K562 treated with DMSO at 1 percent for 4 hours (cell line): ENCODE measurements around the gene EPS8L2. TPM values are rescaled to one million over a fixed set of nuclear protein-coding genes. Genes with fewer than 3 reads are reported as not detected.

Experiments
- total RNA-seq: library from RNA; unstranded; fragments of 300-600 nt; gene quantifications from 2 replicates; pipeline ENCODE4 v1.2.3, GENCODE V29; 2022; ENCODE audit not compliant: insufficient read depth

The EPS8L2 gene
- total RNA-seq = 6.0 and 9.8 TPM in 2 replicates

DNA sequence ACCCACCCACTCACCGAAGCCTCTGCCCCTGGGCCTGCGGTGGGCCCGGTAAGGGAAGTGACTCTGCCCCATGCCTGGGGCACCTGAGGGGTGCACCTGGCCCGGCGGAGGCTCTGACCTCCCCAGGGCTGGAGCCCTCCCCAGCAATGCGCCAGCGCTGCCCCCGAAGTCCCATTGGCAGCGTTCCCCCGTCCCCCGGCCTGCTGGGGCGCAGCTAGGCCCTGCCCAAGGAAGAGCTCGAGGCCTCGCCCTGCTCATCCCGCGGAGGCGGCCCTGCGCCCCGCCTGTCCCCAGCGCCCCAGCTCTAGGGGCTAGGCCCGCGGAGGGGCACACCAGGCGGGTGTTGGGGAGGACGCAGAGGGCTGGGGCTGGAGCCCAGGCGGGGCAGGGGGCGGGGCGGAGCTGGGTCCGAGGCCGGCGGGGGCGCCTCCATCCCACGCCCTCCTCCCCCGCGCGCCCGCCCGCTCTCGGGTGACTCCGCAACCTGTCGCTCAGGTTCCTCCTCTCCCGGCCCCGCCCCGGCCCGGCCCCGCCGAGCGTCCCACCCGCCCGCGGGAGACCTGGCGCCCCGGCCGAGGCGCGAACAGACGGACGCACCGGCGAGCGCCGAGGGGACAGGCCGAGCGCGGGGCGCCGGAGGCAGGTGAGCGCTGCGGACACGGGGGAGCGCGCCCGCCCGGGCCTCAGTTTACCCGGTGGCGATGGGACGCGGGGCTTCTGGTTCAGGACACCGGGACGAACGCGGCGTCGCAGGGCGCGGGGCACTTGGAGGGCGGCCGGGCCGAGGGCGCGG is at the start of gene EPS8L2:
Gene EPS8L2, plus strand, starts transcription at position 586 of the 793 bp plus-strand sequence. CDS start 3,177 bp downstream, outside the sequence.

DNA sequence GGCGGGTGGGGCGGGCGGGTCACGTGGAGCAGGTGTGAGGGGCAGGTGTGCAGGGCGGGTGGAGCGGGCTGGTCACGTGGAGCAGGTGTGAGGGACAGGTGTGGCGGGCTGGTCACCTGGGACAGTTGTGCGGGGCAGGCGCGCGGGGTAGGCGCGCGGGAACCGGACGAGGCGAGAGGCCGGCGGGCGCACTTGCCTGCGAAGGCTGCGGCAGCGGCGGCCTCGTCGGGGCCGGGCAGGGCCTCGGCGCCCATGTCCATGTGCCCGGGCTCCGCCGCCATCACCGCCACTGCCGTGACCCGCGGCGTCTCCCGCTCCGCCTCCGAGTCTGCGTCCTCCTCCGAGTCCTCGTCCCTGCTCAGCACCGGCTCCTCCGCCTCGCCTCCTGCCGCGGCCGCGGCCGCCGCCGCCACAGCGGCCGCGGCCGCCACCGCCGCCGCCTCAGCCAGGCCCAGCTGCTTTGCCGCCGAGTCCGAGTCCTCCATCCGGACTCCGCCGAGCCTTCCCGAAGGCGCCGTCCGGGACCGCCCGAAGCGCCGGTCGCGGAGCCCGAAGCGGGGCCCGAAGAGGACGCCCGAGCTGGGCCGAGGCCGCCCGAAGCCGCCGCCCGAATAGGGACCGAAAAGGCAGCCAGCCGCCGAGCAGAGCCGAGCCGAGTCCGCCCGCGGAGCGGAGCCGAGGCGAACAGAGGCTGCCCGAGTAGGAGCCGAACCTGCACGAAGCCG is 11.3 kb upstream of the EPS8L2 start, which contains the start of gene DEAF1:
Gene DEAF1, minus strand, starts transcription at position 660 of the 725 bp plus-strand sequence. Its CDS starts 175 bp downstream, at position 485.

DNA sequence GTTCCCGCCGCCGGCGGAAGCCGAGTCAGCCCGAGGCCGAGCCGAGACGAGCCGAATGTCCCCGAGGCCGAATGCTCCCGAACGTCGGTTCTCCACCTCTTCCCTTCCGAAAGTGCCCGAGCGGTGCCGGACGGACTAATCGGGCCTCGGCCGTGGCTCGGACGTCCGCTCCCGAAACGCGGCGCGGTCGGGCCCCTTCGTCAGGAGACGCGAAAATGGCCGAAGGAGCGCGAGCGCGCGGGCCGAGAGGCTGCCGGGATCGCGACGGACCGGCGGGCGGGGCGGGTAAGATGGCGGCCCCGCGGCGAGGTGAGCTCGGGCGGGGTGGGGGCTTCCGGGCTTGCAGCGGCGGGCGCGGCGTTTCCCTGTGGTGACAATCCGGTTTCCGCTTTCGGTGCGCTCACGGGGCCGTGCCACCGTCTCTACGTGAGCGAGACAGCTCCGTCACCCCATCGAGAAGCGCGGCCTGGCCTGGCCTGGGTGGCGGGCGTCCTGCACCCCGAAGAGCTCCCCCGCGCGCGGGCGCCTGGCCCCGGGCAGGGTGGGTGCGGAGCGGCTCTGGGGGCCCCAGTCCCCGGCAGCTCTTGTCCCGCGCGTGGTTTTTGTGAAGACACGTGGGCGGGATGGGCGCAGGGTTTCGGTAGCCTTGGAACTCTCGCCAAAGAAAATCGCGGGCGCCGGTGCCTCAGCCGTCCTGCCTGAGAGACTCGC is 10.3 kb upstream of the EPS8L2 start, which contains the start of gene TMEM80:
Gene TMEM80, plus strand, starts transcription at position 279 of the 711 bp plus-strand sequence. Its CDS starts 12 bp downstream, at position 291.

GRCh38 chr11:747158-748006 is 41.4 kb downstream of the EPS8L2 start, which contains the start of gene TALDO1:
TALDO1 (plus strand) TSS chr11:747464; CDS start chr11:747482, 18 bp downstream.

Other genes starting within 250 kb of the EPS8L2 start
- 227 and 244 TPM in 2 replicates for gene RNH1, start 199.0 kb upstream of the EPS8L2 start, total RNA-seq
- gene HRAS, start 170.7 kb upstream of the EPS8L2 start, total RNA-seq = 34.8 and 44.7 TPM in 2 replicates
- gene LRRC56, start 168.7 kb upstream of the EPS8L2 start, total RNA-seq = 2.4 and 3.2 TPM in 2 replicates
- 4.5 and 5.5 TPM in 2 replicates for gene LMNTD2, start 145.5 kb upstream of the EPS8L2 start, total RNA-seq
- gene RASSF7, start 145.3 kb upstream of the EPS8L2 start, total RNA-seq = 41.0 and 43.1 TPM in 2 replicates
- gene PHRF1, start 129.8 kb upstream of the EPS8L2 start, total RNA-seq = 11.7 and 15.2 TPM in 2 replicates
- 31.7 and 39.7 TPM in 2 replicates for gene IRF7, start 90.3 kb upstream of the EPS8L2 start, total RNA-seq
- not detected in 2 replicates for gene CDHR5, start 81.3 kb upstream of the EPS8L2 start, total RNA-seq
- gene SCT, start 79.0 kb upstream of the EPS8L2 start, total RNA-seq = not detected in 2 replicates
- gene DRD4, start 69.0 kb upstream of the EPS8L2 start, total RNA-seq = 1.4 TPM in 1 of 2 replicates, not detected in the other
- gene DEAF1, start 11.0 kb upstream of the EPS8L2 start, total RNA-seq = 59.9 TPM in 2 replicates
- 22.2 and 31.1 TPM in 2 replicates for gene TMEM80, start 10.4 kb upstream of the EPS8L2 start, total RNA-seq
- 697 and 710 TPM in 2 replicates for gene TALDO1, start 41.2 kb downstream of the EPS8L2 start, total RNA-seq
- 42.0 and 45.9 TPM in 2 replicates for gene GATD1, start 71.3 kb downstream of the EPS8L2 start, total RNA-seq
- 0.40 TPM in 1 of 2 replicates, not detected in the other for gene CEND1, start 83.9 kb downstream of the EPS8L2 start, total RNA-seq
- 27.7 and 36.2 TPM in 2 replicates for gene SLC25A22, start 92.0 kb downstream of the EPS8L2 start, total RNA-seq
- 19.8 and 23.6 TPM in 2 replicates for gene PIDD1, start 99.0 kb downstream of the EPS8L2 start, total RNA-seq
- gene RPLP2, start 103.7 kb downstream of the EPS8L2 start, total RNA-seq = 1,747 and 1,782 TPM in 2 replicates
- gene PNPLA2, start 112.7 kb downstream of the EPS8L2 start, total RNA-seq = 126 and 160 TPM in 2 replicates
- 34.6 and 39.1 TPM in 2 replicates for gene CRACR2B, start 121.7 kb downstream of the EPS8L2 start, total RNA-seq
- 155 and 161 TPM in 2 replicates for gene CD151, start 126.7 kb downstream of the EPS8L2 start, total RNA-seq
- gene POLR2L, start 136.3 kb downstream of the EPS8L2 start, total RNA-seq = 30.3 and 50.1 TPM in 2 replicates
- gene TSPAN4, start 136.6 kb downstream of the EPS8L2 start, total RNA-seq = 21.7 and 23.7 TPM in 2 replicates
- 66.3 and 73.9 TPM in 2 replicates for gene CHID1, start 204.6 kb downstream of the EPS8L2 start, total RNA-seq
- 36.8 TPM in 2 replicates for gene AP2A2, start 219.6 kb downstream of the EPS8L2 start, total RNA-seq